Memory B cell (primary cell): ENCODE results near the gene BATF3.
A peak's percentile ranks its signal among the peaks of the same experiment; 100 is the strongest.
"Not testable (repeated sequence)": the region's sequence is repeated elsewhere in the genome, so short reads cannot be mapped to it uniquely, and the experiment has no call there.

Source experiments
- ATAC-seq: fragments of 150-1000 bp; cut with Tn5 transposase; 2 replicates; pipeline ENCODE4 v1.10.0; 2021; ENCODE audit warnings: low read depth, mild to moderate bottlenecking, moderate library complexity
- DNase-seq, 2 donors: peaks; one replicate each; pipeline ENCODE4 v3.0.0; 2022; ENCODE audit warnings: low spot score in 2 of 2
- H3K27ac Mint-ChIP-seq: one replicate; pipeline ENCODE4 v1.8.0; 2022; ENCODE audit warnings: mild to moderate bottlenecking, moderate library complexity, mixed read lengths
- H3K27me3 Mint-ChIP-seq: one replicate; pipeline ENCODE4 v1.8.0; 2022; ENCODE audit warnings: mixed read lengths
- H3K36me3 Mint-ChIP-seq: one replicate; pipeline ENCODE4 v1.8.0; 2022; ENCODE audit warnings: mild to moderate bottlenecking, mixed read lengths
- H3K4me1 Mint-ChIP-seq: one replicate; pipeline ENCODE4 v1.8.0; 2022; ENCODE audit warnings: mixed read lengths
- H3K4me3 Mint-ChIP-seq: one replicate; pipeline ENCODE4 v1.8.0; 2022; ENCODE audit warnings: mild to moderate bottlenecking, moderate library complexity, mixed read lengths
- H3K9me3 Mint-ChIP-seq: one replicate; pipeline ENCODE4 v1.8.0; 2022; ENCODE audit warnings: mixed read lengths

BATF3 gene

DNA sequence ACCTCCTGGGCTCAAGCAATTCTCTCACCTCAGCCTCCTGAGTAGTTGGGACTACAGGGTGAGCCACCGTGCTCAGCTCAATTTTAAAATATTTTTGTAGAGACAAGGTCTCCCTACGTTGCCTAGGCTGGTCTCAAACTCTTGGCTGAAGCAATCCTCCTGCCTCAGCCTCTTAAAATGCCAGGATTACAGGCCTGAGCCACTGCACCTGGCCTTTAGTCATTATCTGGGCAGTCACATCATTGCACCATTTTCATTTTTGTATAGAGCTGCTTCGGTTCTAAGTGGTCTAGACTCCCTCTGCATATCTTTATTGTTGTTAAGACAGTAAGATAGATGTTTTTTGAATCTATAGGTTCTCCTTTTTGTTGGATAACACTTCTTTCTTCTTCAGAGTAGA, 51.2 kb downstream of the BATF3 start:
- Mint-ChIP-seq H3K4me3 (no peak overlapping the region), H3K27ac (no peak overlapping the region), H3K36me3 (no peaks in the 10 kb centered on the region), H3K4me1 (no peaks in the 10 kb centered on the region), H3K27me3 (peaks cover 1% of the 10 kb centered on the region), H3K9me3 (no peaks in the 10 kb centered on the region)
- no peak for ATAC-seq
- no peak for DNase-seq

DNA sequence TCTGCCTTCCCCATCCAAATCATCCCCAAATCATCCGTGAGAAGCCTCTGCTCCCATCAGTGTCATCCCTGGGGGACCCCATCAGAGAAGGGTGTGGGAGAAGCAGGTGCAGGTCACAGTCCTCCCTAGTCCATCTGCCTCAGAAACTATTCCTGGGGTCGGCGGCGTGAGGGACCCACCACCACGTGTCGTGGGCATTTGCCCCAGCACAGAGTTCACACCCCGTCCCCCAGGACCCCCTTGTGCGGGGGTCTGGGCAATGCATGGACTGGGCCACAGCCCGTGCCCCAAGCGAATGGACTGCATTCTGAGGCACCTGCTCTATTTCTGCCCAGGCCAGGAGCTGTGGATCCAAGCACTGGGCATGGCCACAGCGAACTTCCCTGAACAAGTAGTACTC, 52.6 kb downstream of the BATF3 start:
- DNase-seq (no peak), ATAC-seq (no peak)
- Mint-ChIP-seq H3K4me1 (no peaks in the 10 kb centered on the region), H3K9me3 (no peaks in the 10 kb centered on the region), H3K27me3 (peaks cover 3% of the 10 kb centered on the region), H3K4me3 (no peak overlapping the region), H3K27ac (no peak overlapping the region), H3K36me3 (no peaks in the 10 kb centered on the region)

DNA sequence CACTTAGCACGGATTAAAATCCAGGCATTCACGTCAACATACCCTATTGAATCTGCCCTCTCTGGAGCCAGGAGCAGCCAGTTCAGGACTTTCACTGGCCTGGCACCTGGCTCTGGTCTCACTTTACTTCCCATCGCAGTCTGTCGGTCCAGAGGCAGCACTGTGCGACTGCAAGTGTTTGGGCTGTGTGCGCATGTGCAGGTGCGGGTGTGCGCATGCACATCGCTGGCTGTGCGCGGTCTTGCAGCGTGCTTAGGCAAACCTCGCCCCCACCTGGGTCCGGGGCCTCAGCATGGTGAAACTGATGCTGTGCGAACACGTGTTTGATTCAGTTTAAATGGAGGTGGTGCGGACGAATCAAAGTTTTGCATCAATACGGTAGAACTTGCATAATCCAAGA, 53.1 kb downstream of the BATF3 start:
- ATAC-seq (no peak), DNase-seq (no peak)
- no peak overlapping the region for H3K4me3 Mint-ChIP-seq
- H3K36me3 Mint-ChIP-seq = no peaks in the 10 kb centered on the region
- H3K4me1 Mint-ChIP-seq = no peaks in the 10 kb centered on the region
- H3K27ac Mint-ChIP-seq = no peak overlapping the region
- H3K27me3 Mint-ChIP-seq = peaks cover 3% of the 10 kb centered on the region
- no peaks in the 10 kb centered on the region for H3K9me3 Mint-ChIP-seq

GRCh38 chr1:212645546-212646543, 53.8 kb downstream of the BATF3 start:
- H3K27ac Mint-ChIP-seq = no peak overlapping the region
- ATAC-seq (no peak), DNase-seq (no peak)
- no peaks in the 10 kb centered on the region for H3K4me1 Mint-ChIP-seq
- H3K27me3 Mint-ChIP-seq = peaks cover 3% of the 10 kb centered on the region
- H3K36me3 Mint-ChIP-seq = no peaks in the 10 kb centered on the region
- H3K9me3 Mint-ChIP-seq = peaks cover under 1% of the 10 kb centered on the region
- H3K4me3 Mint-ChIP-seq = no peak overlapping the region

- H3K9me3 Mint-ChIP-seq = peaks cover 1% of the 10 kb centered on the region
- no peak overlapping the region for H3K27ac Mint-ChIP-seq
- H3K27me3 Mint-ChIP-seq = peaks cover 3% of the 10 kb centered on the region
- H3K36me3 Mint-ChIP-seq = no peaks in the 10 kb centered on the region
- no peak overlapping the region for H3K4me3 Mint-ChIP-seq
- H3K4me1 Mint-ChIP-seq = no peaks in the 10 kb centered on the region
- DNase-seq (no peak), ATAC-seq (no peak)
These were observed 54.6 kb downstream of the BATF3 start for GRCh38 chr1:212644866-212645545.

- DNase-seq = no peak
- Mint-ChIP-seq H3K4me1 (no peaks in the 10 kb centered on the region), H3K4me3 (no peak overlapping the region), H3K36me3 (peaks cover 2% of the 10 kb centered on the region), H3K27me3 (peaks cover 3% of the 10 kb centered on the region), H3K27ac (no peak overlapping the region), H3K9me3 (peaks cover 4% of the 10 kb centered on the region)
- ATAC-seq = no peak
These were observed 55.8 kb downstream of the BATF3 start for GRCh38 chr1:212643877-212644276.

DNA sequence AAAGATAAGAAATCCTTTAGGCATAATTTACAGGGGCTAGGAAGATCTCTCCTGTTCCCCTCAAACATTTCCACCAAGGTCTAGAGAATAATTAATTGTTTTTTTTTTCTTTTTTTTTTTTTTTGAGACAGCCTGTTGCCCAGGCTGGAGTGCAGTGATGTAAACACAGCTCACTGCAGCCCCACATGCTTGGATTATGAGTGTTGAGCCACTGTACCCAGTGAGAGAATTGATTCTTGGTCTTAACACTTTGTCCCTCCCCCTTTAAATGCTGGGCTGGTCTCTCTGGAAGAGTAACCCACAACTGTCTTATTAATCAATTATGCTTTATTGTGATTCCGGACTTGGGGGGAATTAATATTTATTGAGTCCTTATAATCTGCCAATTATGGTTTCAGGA, 57.7 kb downstream of the BATF3 start:
- no peak overlapping the region for H3K4me3 Mint-ChIP-seq
- peaks cover 7% of the 10 kb centered on the region for H3K27me3 Mint-ChIP-seq
- H3K27ac Mint-ChIP-seq = no peak overlapping the region
- ATAC-seq (no peak), DNase-seq (no peak)
- peaks cover 4% of the 10 kb centered on the region for H3K9me3 Mint-ChIP-seq
- H3K4me1 Mint-ChIP-seq = no peaks in the 10 kb centered on the region
- peaks cover 2% of the 10 kb centered on the region for H3K36me3 Mint-ChIP-seq

GRCh38 chr1:212640223-212640878, 59.3 kb downstream of the BATF3 start:
- H3K27me3 Mint-ChIP-seq = peaks cover 10% of the 10 kb centered on the region
- DNase-seq = no peak
- peaks cover 2% of the 10 kb centered on the region for H3K36me3 Mint-ChIP-seq
- ATAC-seq = peak; percentile 21
- H3K9me3 Mint-ChIP-seq = peaks cover 4% of the 10 kb centered on the region
- peaks cover 3% of the 10 kb centered on the region for H3K4me1 Mint-ChIP-seq
- H3K4me3 Mint-ChIP-seq = no peak overlapping the region
- H3K27ac Mint-ChIP-seq = no peak overlapping the region

- H3K4me1 Mint-ChIP-seq, H3K27ac Mint-ChIP-seq, H3K4me3 Mint-ChIP-seq, ATAC-seq, H3K27me3 Mint-ChIP-seq, H3K9me3 Mint-ChIP-seq, H3K36me3 Mint-ChIP-seq, DNase-seq: not testable (repeated sequence)
These were observed 60.1 kb downstream of the BATF3 start for GRCh38 chr1:212639524-212639923.

- Mint-ChIP-seq H3K9me3 (peaks cover 4% of the 10 kb centered on the region), H3K4me1 (peaks cover 8% of the 10 kb centered on the region), H3K36me3 (peaks cover 2% of the 10 kb centered on the region), H3K27ac (no peak overlapping the region), H3K27me3 (peaks cover 8% of the 10 kb centered on the region), H3K4me3 (no peak overlapping the region)
- DNase-seq = no peak
- no peak for ATAC-seq
These were observed 61.0 kb downstream of the BATF3 start for GRCh38 chr1:212638492-212639151.

GRCh38 chr1:212637902-212638301, 61.7 kb downstream of the BATF3 start:
- Mint-ChIP-seq H3K27me3 (peaks cover 7% of the 10 kb centered on the region), H3K4me3 (no peak overlapping the region), H3K9me3 (peaks cover 4% of the 10 kb centered on the region), H3K36me3 (peaks cover 2% of the 10 kb centered on the region), H3K4me1 (peaks cover 10% of the 10 kb centered on the region), H3K27ac (no peak overlapping the region)
- DNase-seq = no peak
- no peak for ATAC-seq
